Choroid plexus epithelial cell (primary cell): Measurements from ENCODE around the gene APC.

Experiments used
- DNase-seq: peaks from one replicate; pipeline ENCODE4 v3.0.0-alpha.2; 2010; ENCODE audit warnings: low read depth
- H3K4me3 ChIP-seq: 2 replicates; pipeline ENCODE4 v1.5.1; 2011; ENCODE audit warnings: low read depth, mild to moderate bottlenecking, control low read depth, low read length, moderate library complexity
- TF ChIP-seq, protein P1 (sequence below): conservative IDR thresholded peaks from 2 replicates; pipeline ENCODE4 v1.5.1; 2011; ENCODE audit warnings: low read depth, mild to moderate bottlenecking, control low read depth, inconsistent platforms, low read length, moderate library complexity

The APC gene

DNA sequence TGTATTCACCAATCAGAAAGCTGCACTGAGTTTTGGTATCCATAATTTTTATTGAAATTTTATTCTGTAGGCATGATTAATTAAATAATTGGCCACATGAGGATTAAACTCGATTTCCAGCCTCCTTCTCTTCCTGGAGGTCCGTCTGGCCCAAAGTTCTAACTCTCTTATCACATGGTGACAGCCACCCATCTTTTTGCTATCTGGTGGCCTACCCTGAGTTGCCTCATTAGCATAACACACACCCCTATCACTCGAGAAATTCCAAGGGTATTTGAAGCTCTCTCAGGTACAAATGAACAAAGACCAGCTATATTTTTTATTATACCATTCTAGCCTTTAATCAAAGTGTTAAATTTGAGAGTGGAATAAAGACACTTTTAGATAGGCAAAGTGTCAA lies 57.7 kb downstream of the APC start:
- no peak overlapping the region for H3K4me3 ChIP-seq
- DNase-seq = no peak
- TF ChIP-seq, protein P1, sequence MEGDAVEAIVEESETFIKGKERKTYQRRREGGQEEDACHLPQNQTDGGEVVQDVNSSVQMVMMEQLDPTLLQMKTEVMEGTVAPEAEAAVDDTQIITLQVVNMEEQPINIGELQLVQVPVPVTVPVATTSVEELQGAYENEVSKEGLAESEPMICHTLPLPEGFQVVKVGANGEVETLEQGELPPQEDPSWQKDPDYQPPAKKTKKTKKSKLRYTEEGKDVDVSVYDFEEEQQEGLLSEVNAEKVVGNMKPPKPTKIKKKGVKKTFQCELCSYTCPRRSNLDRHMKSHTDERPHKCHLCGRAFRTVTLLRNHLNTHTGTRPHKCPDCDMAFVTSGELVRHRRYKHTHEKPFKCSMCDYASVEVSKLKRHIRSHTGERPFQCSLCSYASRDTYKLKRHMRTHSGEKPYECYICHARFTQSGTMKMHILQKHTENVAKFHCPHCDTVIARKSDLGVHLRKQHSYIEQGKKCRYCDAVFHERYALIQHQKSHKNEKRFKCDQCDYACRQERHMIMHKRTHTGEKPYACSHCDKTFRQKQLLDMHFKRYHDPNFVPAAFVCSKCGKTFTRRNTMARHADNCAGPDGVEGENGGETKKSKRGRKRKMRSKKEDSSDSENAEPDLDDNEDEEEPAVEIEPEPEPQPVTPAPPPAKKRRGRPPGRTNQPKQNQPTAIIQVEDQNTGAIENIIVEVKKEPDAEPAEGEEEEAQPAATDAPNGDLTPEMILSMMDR = no peak

DNA sequence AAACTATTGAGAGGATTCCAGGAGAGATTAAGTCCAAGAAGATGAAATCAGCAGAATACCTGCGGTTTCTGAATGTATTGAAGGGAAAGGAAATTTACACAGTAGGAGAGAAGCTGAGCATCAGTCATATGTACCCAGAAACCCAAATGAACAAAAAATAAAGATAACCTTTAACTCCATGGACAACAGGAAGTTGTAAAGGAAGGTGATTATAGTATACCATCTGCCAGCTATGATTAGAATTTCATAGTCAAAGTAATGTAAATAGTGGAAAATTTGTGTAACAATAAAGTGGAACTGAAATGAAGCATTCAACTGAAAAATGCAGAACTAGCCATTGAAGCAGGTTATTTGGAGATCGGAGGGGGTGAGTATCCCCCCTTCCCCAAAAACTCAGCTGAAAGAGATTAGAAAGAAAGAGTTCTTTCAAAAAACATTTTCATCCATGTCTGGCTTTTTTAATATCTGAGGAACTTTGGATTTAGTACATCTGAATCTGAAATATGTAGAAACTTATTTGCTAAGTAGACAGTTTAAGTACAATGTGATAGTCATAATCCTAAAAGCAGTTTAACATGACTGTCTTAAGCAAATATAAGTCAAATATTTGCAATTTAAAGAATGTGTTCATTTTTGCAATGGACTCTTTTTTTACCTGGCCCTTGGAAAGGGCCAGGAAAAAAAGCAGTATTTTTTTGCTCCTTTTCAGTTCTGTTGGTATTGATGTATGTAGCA lies 58.4 kb downstream of the APC start:
- no peak overlapping the region for H3K4me3 ChIP-seq
- DNase-seq = peak; percentile 74
- TF ChIP-seq, protein P1 = no peak

DNA sequence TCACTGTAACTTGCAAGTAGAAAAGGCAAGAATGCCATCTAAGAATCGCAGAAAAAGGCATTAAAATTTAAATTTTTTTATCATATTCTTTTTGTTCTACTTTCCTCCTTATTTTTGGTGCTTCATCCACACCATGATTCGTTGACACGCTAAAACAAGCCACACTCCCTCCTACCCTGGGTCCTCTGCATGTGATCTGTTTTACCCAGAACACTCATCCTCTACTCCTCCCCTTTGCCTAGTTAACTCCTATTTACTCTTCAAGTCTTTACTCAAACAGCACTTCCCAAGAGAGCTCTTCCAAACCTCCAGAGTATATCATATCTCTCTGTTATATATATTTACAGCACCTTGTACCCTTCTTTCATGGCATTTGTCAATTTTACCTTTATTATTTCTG lies 62.0 kb downstream of the APC start:
- TF ChIP-seq, protein P1 = no peak
- no peak overlapping the region for H3K4me3 ChIP-seq
- DNase-seq = no peak

DNA sequence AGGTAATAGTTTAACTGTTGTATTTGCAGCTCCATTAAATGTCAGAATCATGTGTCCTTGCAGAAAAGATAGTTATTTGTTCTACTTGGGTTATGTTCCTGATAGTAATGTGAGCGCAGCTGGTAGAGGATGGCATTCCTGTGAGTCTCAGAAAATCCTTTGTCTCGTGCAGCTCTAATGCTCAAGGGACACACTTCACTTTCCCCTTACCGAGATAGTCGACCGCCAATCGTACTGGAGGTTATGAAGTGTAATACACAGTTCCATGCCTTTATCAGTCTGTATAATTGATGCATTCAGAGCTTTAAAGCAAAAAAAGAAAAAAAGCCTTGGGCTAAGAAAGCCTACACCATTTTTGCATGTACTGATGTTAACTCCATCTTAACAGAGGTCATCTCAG lies 63.2 kb downstream of the APC start:
- TF ChIP-seq, protein P1 = no peak
- no peak for DNase-seq
- no peak overlapping the region for H3K4me3 ChIP-seq

DNA sequence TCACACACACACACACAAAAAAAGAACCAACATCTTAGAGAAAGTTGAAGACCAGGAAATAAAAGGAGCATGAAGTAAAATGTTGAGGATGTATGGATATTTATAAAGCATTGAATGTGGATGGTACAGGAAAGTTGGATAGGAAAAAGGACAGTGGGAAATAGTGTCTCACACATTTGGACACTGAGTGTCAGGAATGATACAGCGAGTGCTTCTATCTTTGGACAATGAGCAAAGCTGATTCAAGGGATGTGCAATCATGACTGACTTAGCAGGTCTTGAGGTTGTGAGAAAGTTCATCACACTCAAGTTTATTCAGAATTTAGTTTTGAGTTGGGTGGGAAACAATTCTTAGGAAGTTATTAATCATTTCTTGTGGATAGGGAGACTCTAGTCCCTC lies 73.3 kb downstream of the APC start:
- H3K4me3 ChIP-seq = no peak overlapping the region
- no peak for DNase-seq
- TF ChIP-seq, protein P1 = no peak

DNA sequence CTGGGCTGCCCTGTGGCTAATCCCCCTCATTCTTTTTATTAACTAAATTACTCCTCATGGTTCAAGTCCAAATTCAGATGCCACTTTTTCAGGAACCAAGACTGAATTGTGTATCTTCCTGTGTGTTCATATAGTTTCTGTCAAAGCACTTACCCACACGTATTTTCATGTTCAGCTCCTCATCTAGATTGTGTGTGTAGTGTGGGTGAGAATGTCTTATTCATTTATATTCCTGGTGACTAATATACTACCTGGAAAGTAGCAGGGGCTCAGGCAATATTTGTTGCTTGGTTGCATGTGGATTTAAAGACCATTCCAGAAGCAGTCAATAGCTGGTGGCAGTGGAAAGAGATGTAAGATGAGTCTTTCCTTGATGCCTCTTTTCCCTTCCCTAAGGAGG lies 74.9 kb downstream of the APC start:
- no peak overlapping the region for H3K4me3 ChIP-seq
- TF ChIP-seq, protein P1 = no peak
- DNase-seq = no peak

DNA sequence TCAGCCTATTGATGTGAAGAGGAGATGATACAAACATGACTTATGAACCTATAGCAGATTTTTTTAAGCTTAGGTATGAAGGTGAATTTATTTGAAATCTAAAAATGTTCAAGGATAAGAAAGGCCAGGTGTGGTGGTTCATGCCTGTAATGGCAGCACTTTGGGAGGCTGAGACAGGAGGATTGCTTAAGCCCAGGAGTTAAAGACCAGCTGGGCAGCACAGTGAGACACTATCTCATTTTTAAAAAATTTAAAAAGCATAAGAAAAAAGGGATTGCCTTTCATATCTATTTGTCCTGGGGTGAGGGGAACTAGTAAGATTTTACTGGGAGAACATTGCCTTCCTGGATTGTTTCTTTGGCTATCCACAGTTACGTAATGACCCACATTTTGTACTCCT lies 82.6 kb downstream of the APC start:
- no peak overlapping the region for H3K4me3 ChIP-seq
- TF ChIP-seq, protein P1 = no peak
- no peak for DNase-seq
